GM12878 (cell line): Measurements from ENCODE around the gene LARGE1. TPM values are rescaled to one million over a fixed set of nuclear protein-coding genes. Genes with fewer than 3 reads are reported as not detected.

Source experiments
- ATAC-seq: fragments of 200-7000 bp; cut with Tn5 transposase; 3 replicates; pipeline ENCODE4 v1.9.1; 2020; ENCODE audit warnings: mild to moderate bottlenecking, moderate library complexity
- BruUV-seq: library from RNA; stranded (reverse); fragments of 400-500 nt; replicated peaks from 2 replicates; lab custom pipeline; 2021; lab: Mats Ljungman, UMichigan
- CTCF ChIA-PET: fragments of 300-600 bp; sonication (Branson Sonifier 250); formaldehyde crosslinking; extraction: SDS; loops from one replicate; lab custom pipeline; 2021; ENCODE audit warnings: inconsistent platforms; lab: Yijun Ruan, JAX
- POLR2A ChIA-PET: fragments of 350-600 bp; formaldehyde crosslinking; extraction: SDS; loops from one replicate; lab custom pipeline; 2021; ENCODE audit warnings: inconsistent platforms; lab: Charles Lee
- RAD21 ChIA-PET: fragments of 300-600 bp; sonication (Branson Sonifier 250); formaldehyde crosslinking; loops from one replicate; lab custom pipeline; 2023; ENCODE audit warnings: antibody characterized with exemption; ENCODE audit not compliant: unreplicated experiment; lab: Charles Lee
- SMC1A ChIA-PET: fragments of 300-600 bp; sonication (Branson Sonifier 250); formaldehyde crosslinking; loops from one replicate; lab custom pipeline; 2023; ENCODE audit not compliant: unreplicated experiment, uncharacterized antibody; lab: Charles Lee
- DNase-seq: peaks from one replicate; pipeline ENCODE4 v3.0.0-alpha.2; 2011; ENCODE audit warnings: low read depth, low spot score
- FAIRE-seq: peaks from 3 replicates; lab custom pipeline; 2011; peaks lifted over from hg19 to GRCh38; lab: Jason Lieb, UNC
- H2AFZ ChIP-seq: 2 replicates; pipeline ENCODE4 v1.6.0; 2011; ENCODE audit warnings: low read depth, low read length, control low read depth; ENCODE audit not compliant: control insufficient read depth
- H3K27ac ChIP-seq: 2 replicates; pipeline ENCODE4 v1.5.1; 2011; ENCODE audit warnings: control low read depth; ENCODE audit not compliant: control insufficient read depth, insufficient read depth
- H3K27me3 ChIP-seq, 2 experiments: replicated peaks in 1 of 2; 2 replicates each; pipeline versions ENCODE4 v1.6.0 to v1.6.1; 2011; ENCODE audit warnings: low read length in 1 of 2; ENCODE audit not compliant: control insufficient read depth in 2 of 2, insufficient read depth in 2 of 2
- H3K36me3 ChIP-seq, 2 experiments: 2 replicates each; pipeline ENCODE4 v1.5.1; 2011; ENCODE audit warnings: low read length in 1 of 2; ENCODE audit not compliant: control insufficient read depth in 2 of 2, insufficient read depth in 2 of 2
- H3K4me1 ChIP-seq: 2 replicates; pipeline ENCODE4 v1.6.1; 2011; ENCODE audit warnings: mild to moderate bottlenecking, low read length, moderate library complexity, mixed read lengths; ENCODE audit not compliant: control insufficient read depth, insufficient read depth
- H3K4me2 ChIP-seq: 2 replicates; pipeline ENCODE4 v1.6.0; 2011; ENCODE audit warnings: control low read depth; ENCODE audit not compliant: control insufficient read depth, insufficient read depth
- H3K4me3 ChIP-seq: fragments of 200-600 bp; sonication (generic); 2 replicates; pipeline ENCODE4 v1.5.1; 2016
- H3K79me2 ChIP-seq: 2 replicates; pipeline ENCODE4 v1.6.0; 2011; ENCODE audit warnings: low read length; ENCODE audit not compliant: control insufficient read depth, insufficient read depth
- H3K9ac ChIP-seq: 2 replicates; pipeline ENCODE4 v1.8.0; 2011; ENCODE audit warnings: low read length, control low read depth, mixed read lengths; ENCODE audit not compliant: control insufficient read depth, insufficient read depth
- H3K9me3 ChIP-seq: replicated peaks from 3 replicates; pipeline ENCODE4 v1.5.1; 2011; ENCODE audit warnings: mild to moderate bottlenecking, low read length; ENCODE audit not compliant: control insufficient read depth, insufficient read depth
- H4K20me1 ChIP-seq: 2 replicates; pipeline ENCODE4 v1.6.0; 2011; ENCODE audit not compliant: control insufficient read depth, insufficient read depth
- CBFB ChIP-seq: IDR thresholded peaks from 2 replicates; pipeline ENCODE4 v1.6.1; 2016; ENCODE audit warnings: antibody characterized with exemption, low read depth
- CEBPZ ChIP-seq: fragments of 150-350 bp; IDR thresholded peaks from 2 replicates; pipeline ENCODE4 v1.6.1; 2016; ENCODE audit warnings: low read depth, low read length
- SMC3 ChIP-seq: IDR thresholded peaks from 2 replicates; pipeline ENCODE4 v1.6.1; 2011; ENCODE audit warnings: low read length, improper control_type of control experiment, borderline replicate concordance
- SPI1 ChIP-seq: IDR thresholded peaks from 2 replicates; pipeline ENCODE4 v1.6.1; 2011; ENCODE audit warnings: low read depth, mild to moderate bottlenecking, low read length, moderate library complexity, borderline replicate concordance; ENCODE audit not compliant: insufficient read depth
- SRF ChIP-seq, 2 experiments: IDR thresholded peaks; 2 replicates each; pipeline ENCODE4 v1.6.1; 2011; ENCODE audit warnings: low read depth in 2 of 2, low read length in 2 of 2, mild to moderate bottlenecking in 1 of 2, moderate library complexity in 1 of 2
- WGBS: methylation state at CpG from one replicate; pipeline ENCODE4 v1.1.6; 2016; ENCODE audit warnings: low lambda C conversion rate; ENCODE audit not compliant: insufficient replicate concordance, insufficient coverage; ENCODE audit errors: missing lambda C conversion rate; 5-methylcytosine and 5-hydroxymethylcytosine counted together
- in situ Hi-C: fragments of 300-500 bp; cut with MboI; formaldehyde crosslinking; loops from 9 replicates; pipeline ENCODE4 v1.14.3; 2018; ENCODE audit warnings: mixed read lengths
- intact Hi-C: fragments of 100-400 bp; cut with micrococcal nuclease; formaldehyde crosslinking; loops from one replicate; pipeline ENCODE4 v1.14.2; 2022; ENCODE audit not compliant: unreplicated experiment
- polyA plus RNA-seq, 11 experiments: library from polyadenylated mRNA; depleted of rRNA in 4 of 11; unstranded in 6 of 11; stranded (reverse) in 5 of 11; fragments of >200 nt; fragmentation: Nextera tagmentation in 4 of 11; fragmentation: Illumina TruSeq in 1 of 11; extraction: Ambion mirVana in 4 of 11; extraction: Trizol in 1 of 11; gene quantifications; 1 replicate in 1 of 11; 2 replicates in 10 of 11; pipeline versions ENCODE4 v1.2.1 to v1.2.3, GENCODE V29; 2011 to 2016; ENCODE audit warnings: inconsistent platforms in 2 of 11, missing spikeins in 2 of 11, low read depth in 1 of 11
- total RNA-seq, 4 experiments: library from RNA; depleted of rRNA in 3 of 4; stranded (reverse); fragments of >200 nt in 3 of 4; fragmentation: Illumina TruSeq in 1 of 4; extraction: Trizol in 1 of 4; gene quantifications; 2 replicates each; pipeline versions ENCODE4 v1.2.1 to v1.2.3, GENCODE V29; 2013 to 2021

Gene LARGE1
- total and polyA plus RNA-seq, 10 of the 15 experiments (the other 5 are each of a cell fraction or from before 2014, with no cell fraction given) = 3.2 to 41.4 (median 17.3) TPM

- no peak for TF ChIP-seq CBFB
- TF ChIP-seq CEBPZ = no peak
These were observed 114.1 kb downstream of the LARGE1 start (continued) for GRCh38 chr22:33806191-33806590.

DNA sequence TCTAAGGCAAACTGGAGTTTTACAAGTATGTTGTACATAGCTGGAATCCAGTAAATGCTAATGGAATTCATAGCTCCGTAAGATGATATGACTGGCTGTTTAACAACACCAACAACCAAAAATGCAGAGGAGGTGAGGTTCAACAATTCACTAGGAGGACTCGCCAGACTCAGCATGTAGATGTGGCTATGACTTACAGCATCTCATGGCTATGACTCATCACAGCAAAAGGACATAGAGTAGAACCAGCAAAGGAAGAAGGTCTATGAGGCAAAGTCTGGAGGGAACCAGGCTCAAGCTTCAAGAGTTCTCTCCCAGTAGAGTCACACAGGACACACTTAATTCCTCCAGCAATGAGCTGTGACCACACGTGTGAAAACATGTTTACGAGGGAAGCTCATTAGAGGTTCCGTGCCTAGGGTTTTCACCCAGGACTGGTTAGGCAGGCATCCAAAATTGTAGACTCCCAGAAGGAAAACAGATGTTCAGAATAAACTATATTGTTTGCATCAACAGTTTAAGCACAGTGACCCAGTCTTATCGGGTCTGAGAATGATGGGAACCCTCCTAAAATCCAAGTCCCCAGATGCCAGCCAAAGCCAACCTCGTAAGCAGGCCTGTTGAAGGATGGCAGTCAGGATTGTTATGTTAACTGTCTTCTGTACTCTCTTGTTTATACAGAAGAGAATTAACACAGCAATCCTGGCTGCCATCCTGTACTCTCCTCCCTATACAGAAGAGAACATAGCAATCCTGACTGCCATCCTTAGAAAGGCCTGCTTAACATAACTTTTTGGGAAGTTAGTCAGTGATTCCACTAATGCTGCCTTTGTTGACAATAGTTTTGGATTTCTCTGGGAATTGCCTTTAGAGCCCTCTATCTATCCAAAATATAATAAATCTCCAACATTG lies 116.6 kb downstream of the LARGE1 start:
- Histone ChIP-seq H3K4me3 (no peak overlapping the region), H3K4me1 (peaks cover 17% of the 10 kb centered on the region), H4K20me1 (no peaks in the 10 kb centered on the region), H3K9me3 (no peaks in the 10 kb centered on the region; the same call in 1 of the 3 replicates), H3K4me2 (no peak overlapping the region), H3K36me3 (no peaks in the 10 kb centered on the region), H3K9ac (no peak overlapping the region), H3K27me3 (no peaks in the 10 kb centered on the region), H2AFZ (no peak overlapping the region), H3K27ac (no peak overlapping the region), H3K79me2 (peaks cover 5% of the 10 kb centered on the region)
- no TSS peak for BruUV-seq
- CTCF ChIA-PET = no interaction called here
- 90% methylated on average over 7 of the region's 7 CpGs for WGBS
- in situ Hi-C loops = no loop called here
- SMC1A ChIA-PET = interaction anchor here (0.6 to 1.0 kb wide), 4 partner anchors 11 to 1210 kb away, joined by 3 to 4 read pairs (median 3); no protein-coding TSS in a partner anchor
- RAD21 ChIA-PET = no interaction called here
- no peak for TF ChIP-seq SPI1
- TF ChIP-seq SRF (IDR thresholded peaks at IDR 0.05; ENCODE audit: low read depth in 2 of 2, low read length in 2 of 2) = no peak
- TF ChIP-seq SMC3 = no peak
- ATAC-seq = no peak
- POLR2A ChIA-PET = no interaction called here
- no peak for DNase-seq
- intact Hi-C loops = no loop called here
- FAIRE-seq = no peak
